B cell (primary cell): ENCODE measurements around the gene GRID2. TPM values are rescaled to one million over a fixed set of nuclear protein-coding genes. Genes with fewer than 3 reads are reported as not detected.

ENCODE experiments used
- ATAC-seq: fragments of 200-7000 bp; cut with Tn5 transposase; one replicate; pipeline ENCODE4 v1.10.0; 2021; ENCODE audit warnings: low read depth, mild to moderate bottlenecking, moderate number of reproducible peaks, moderate library complexity
- CTCF ChIA-PET: fragments of 350-600 bp; sonication (Branson Sonifier 250); formaldehyde crosslinking; loops from one replicate; lab custom pipeline; 2021; ENCODE audit warnings: antibody characterized with exemption, inconsistent platforms; lab: Charles Lee
- POLR2A ChIA-PET: fragments of 350-600 bp; sonication (Branson Sonifier 250); formaldehyde crosslinking; loops from one replicate; lab custom pipeline; 2021; ENCODE audit warnings: antibody characterized with exemption; lab: Charles Lee
- DNase-seq: peaks from one replicate; pipeline ENCODE4 v3.0.0; 2013
- H2AFZ ChIP-seq: 2 replicates; pipeline ENCODE4 v1.6.1; 2012; ENCODE audit warnings: mild to moderate bottlenecking, low read depth, low read length; ENCODE audit not compliant: insufficient read depth, poor library complexity, severe bottlenecking
- H3K27ac ChIP-seq, 2 donors: 1 replicate in 1 of 2; 2 replicates in 1 of 2; pipeline ENCODE4 v1.5.1; 2012 to 2013; ENCODE audit warnings: low read length in 2 of 2, mild to moderate bottlenecking in 2 of 2, moderate library complexity in 1 of 2
- H3K27me3 ChIP-seq, 4 experiments: fragments of 200-600 bp in 1 of 4; sonication (generic) in 1 of 4; replicated peaks in 1 of 4; 1 replicate in 2 of 4; 2 replicates in 2 of 4; pipeline versions ENCODE4 v1.6.1 to v1.7.0; 2013 to 2016; ENCODE audit warnings: low read length in 3 of 4, mild to moderate bottlenecking in 2 of 4, mixed read lengths in 1 of 4, moderate library complexity in 1 of 4; ENCODE audit not compliant: insufficient read depth in 4 of 4, control insufficient read depth in 3 of 4; ENCODE audit errors: control extremely low read depth in 1 of 4
- H3K36me3 ChIP-seq, 2 experiments: replicated peaks in 1 of 2; 1 replicate in 1 of 2; 2 replicates in 1 of 2; pipeline versions ENCODE4 v1.6.1 to v1.7.1; 2013; ENCODE audit warnings: low read length in 1 of 2; ENCODE audit not compliant: insufficient read depth in 2 of 2, control insufficient read depth in 1 of 2; ENCODE audit errors: control extremely low read depth in 1 of 2, extremely low read depth in 1 of 2
- H3K4me1 ChIP-seq, 2 donors: fragments of 200-600 bp in 1 of 2; sonication (generic) in 1 of 2; 1 replicate in 1 of 2; 2 replicates in 1 of 2; pipeline versions ENCODE4 v1.5.1 to v1.6.1; 2013 to 2017; ENCODE audit warnings: low read length in 2 of 2; ENCODE audit not compliant: control insufficient read depth in 2 of 2, insufficient read depth in 2 of 2
- H3K4me2 ChIP-seq: replicated peaks from 2 replicates; pipeline ENCODE3; 2012; ENCODE audit warnings: mild to moderate bottlenecking, low read depth, low read length; ENCODE audit not compliant: poor library complexity, severe bottlenecking
- H3K4me3 ChIP-seq, 5 experiments: fragments of 200-600 bp in 1 of 5; sonication (generic) in 1 of 5; 1 replicate in 3 of 5; 2 replicates in 2 of 5; pipeline versions ENCODE4 v1.5.1 to v1.7.0; 2011 to 2016; ENCODE audit warnings: low read length in 4 of 5, mild to moderate bottlenecking in 4 of 5, low read depth in 2 of 5, control low read depth in 1 of 5, moderate library complexity in 1 of 5; ENCODE audit not compliant: insufficient read depth in 1 of 5; ENCODE audit errors: control extremely low read depth in 1 of 5, extremely low read depth in 1 of 5
- H3K79me2 ChIP-seq: fragments of 200-600 bp; sonication (generic); one replicate; pipeline ENCODE4 v1.6.0; 2016; ENCODE audit warnings: low read length; ENCODE audit not compliant: control insufficient read depth, insufficient read depth
- H3K9ac ChIP-seq: fragments of 200-600 bp; sonication (generic); 2 replicates; pipeline ENCODE4 v1.6.1; 2017; ENCODE audit warnings: mild to moderate bottlenecking, low read length, moderate library complexity
- H3K9me3 ChIP-seq, 3 donors: one replicate each; pipeline versions ENCODE4 v1.6.1 to v1.7.1; 2013; ENCODE audit warnings: low read length in 2 of 3; ENCODE audit not compliant: control insufficient read depth in 2 of 3, insufficient read depth in 1 of 3; ENCODE audit errors: control extremely low read depth in 1 of 3
- H4K20me1 ChIP-seq: 2 replicates; pipeline ENCODE4 v1.6.0; 2012; ENCODE audit warnings: mild to moderate bottlenecking, low read length; ENCODE audit not compliant: insufficient read depth, control insufficient read depth, poor library complexity, severe bottlenecking
- H3K27ac Mint-ChIP-seq: one replicate; pipeline ENCODE4 v1.8.0; 2021; ENCODE audit warnings: mixed read lengths
- H3K27me3 Mint-ChIP-seq: one replicate; pipeline ENCODE4 v1.8.0; 2021; ENCODE audit warnings: mixed read lengths
- H3K4me1 Mint-ChIP-seq: one replicate; pipeline ENCODE4 v1.8.0; 2021; ENCODE audit warnings: mixed read lengths
- H3K4me3 Mint-ChIP-seq: one replicate; pipeline ENCODE4 v1.8.0; 2021; ENCODE audit warnings: mixed read lengths
- H3K9me3 Mint-ChIP-seq: one replicate; pipeline ENCODE4 v1.8.0; 2022; ENCODE audit warnings: mixed read lengths; ENCODE audit not compliant: insufficient read depth
- CTCF ChIP-seq: fragments of 200-600 bp; IDR thresholded peaks from one replicate; pipeline ENCODE4 v1.8.0; 2022; ENCODE audit warnings: antibody characterized with exemption, mild to moderate bottlenecking
- EZH2 ChIP-seq: IDR thresholded peaks from 2 replicates; pipeline ENCODE4 v1.6.1; 2012; ENCODE audit warnings: borderline replicate concordance, low read depth, mild to moderate bottlenecking, moderate library complexity, low read length; ENCODE audit not compliant: insufficient read depth, poor library complexity, severe bottlenecking
- intact Hi-C: fragments of 100-400 bp; cut with micrococcal nuclease; formaldehyde crosslinking; loops from one replicate; pipeline ENCODE4 v1.10.0; 2022
- polyA plus RNA-seq: library from polyadenylated mRNA; depleted of rRNA; stranded (reverse); fragments of >200 nt; gene quantifications from 2 replicates; pipeline ENCODE4 v1.2.3, GENCODE V29; 2012
- total RNA-seq, 2 donors: library from RNA; stranded (reverse); fragments of 120-200 nt in 1 of 2; gene quantifications; 1 replicate in 1 of 2; 2 replicates in 1 of 2; pipeline versions ENCODE4 v1.2.3 to v1.2.4, GENCODE V29; 2013 to 2022

GRID2 gene
- total and polyA plus RNA-seq, 2 donors (not counting 1 experiment from before 2014, with no cell fraction given) = not detected

- no peak overlapping the region for H3K4me3 ChIP-seq
- no peaks in the 10 kb centered on the region for H3K36me3 ChIP-seq
- no peak overlapping the region for H3K27ac ChIP-seq
- no peaks in the 10 kb centered on the region for H3K79me2 ChIP-seq
- Mint-ChIP-seq H3K27me3 (no peaks in the 10 kb centered on the region), H3K9me3 (no peaks in the 10 kb centered on the region), H3K4me3 (no peak overlapping the region), H3K27ac (no peak overlapping the region), H3K4me1 (no peaks in the 10 kb centered on the region)
- intact Hi-C loops = no loop called here
- CTCF ChIA-PET = no interaction called here
- no peak overlapping the region for H3K4me2 ChIP-seq
- DNase-seq (no peak), ATAC-seq (no peak)
- POLR2A ChIA-PET = no interaction called here
- H3K9ac ChIP-seq = no peak overlapping the region
- H2AFZ ChIP-seq = no peak overlapping the region
- TF ChIP-seq EZH2 = no peak
- TF ChIP-seq CTCF = no peak
- no peaks in the 10 kb centered on the region for H3K9me3 ChIP-seq
- H4K20me1 ChIP-seq = no peaks in the 10 kb centered on the region
- H3K4me1 ChIP-seq = no peaks in the 10 kb centered on the region
- H3K27me3 ChIP-seq = no peaks in the 10 kb centered on the region
Measured at GRCh38 chr4:92825791-92826190, 522.0 kb downstream of the GRID2 start.

- no peak for ATAC-seq
- no peaks in the 10 kb centered on the region for H3K9me3 ChIP-seq
- H3K4me3 ChIP-seq = no peak overlapping the region
- no peaks in the 10 kb centered on the region for H4K20me1 ChIP-seq
- H3K4me2 ChIP-seq = no peak overlapping the region
- no peak overlapping the region for H3K4me3 Mint-ChIP-seq
- no peaks in the 10 kb centered on the region for H3K27me3 Mint-ChIP-seq
- no peak overlapping the region for H3K27ac Mint-ChIP-seq
- no peak for TF ChIP-seq CTCF
- no peak for TF ChIP-seq EZH2
- H3K27ac ChIP-seq = no peak overlapping the region
- ChIA-PET CTCF (no interaction called here), POLR2A (no interaction called here)
- H3K9ac ChIP-seq = no peak overlapping the region
- peaks cover 2% of the 10 kb centered on the region for H3K9me3 Mint-ChIP-seq
- no peaks in the 10 kb centered on the region for H3K4me1 ChIP-seq
- no peak overlapping the region for H2AFZ ChIP-seq
- intact Hi-C loops = no loop called here
- no peak for DNase-seq
- H3K36me3 ChIP-seq = no peaks in the 10 kb centered on the region
- no peaks in the 10 kb centered on the region for H3K4me1 Mint-ChIP-seq
- H3K27me3 ChIP-seq = no peaks in the 10 kb centered on the region
- no peaks in the 10 kb centered on the region for H3K79me2 ChIP-seq
Measured at GRCh38 chr4:92830771-92831170, 527.0 kb downstream of the GRID2 start.
